Right lobe of liver (tissue), 6 donors: Measurements from ENCODE around the gene OLFML2B. TPM values are rescaled to one million over a fixed set of nuclear protein-coding genes. Genes with fewer than 3 reads are reported as not detected.

Source experiments
- ATAC-seq, 4 donors: fragments of 200-7000 bp; cut with Tn5 transposase; one replicate each; pipeline ENCODE4 v1.9.1; 2020; ENCODE audit warnings: mild to moderate bottlenecking in 4 of 4, moderate library complexity in 4 of 4
- DNase-seq, 3 donors: peaks; one replicate each; pipeline ENCODE4 v3.0.0-alpha.2; 2020
- H3K27ac ChIP-seq, 3 donors: fragments of 200-600 bp; one replicate each; pipeline ENCODE4 v1.8.0; 2022
- H3K27me3 ChIP-seq, 2 donors: fragments of 200-600 bp; one replicate each; pipeline ENCODE4 v1.8.0; 2022
- H3K36me3 ChIP-seq, 4 donors: fragments of 200-600 bp; sonication (generic) in 1 of 4; one replicate each; pipeline versions ENCODE4 v1.5.1 to v1.8.0; 2017 to 2022; ENCODE audit warnings: control low read depth in 1 of 4
- H3K4me1 ChIP-seq, 4 donors: fragments of 200-600 bp; sonication (generic) in 1 of 4; one replicate each; pipeline versions ENCODE4 v1.5.1 to v1.8.0; 2017 to 2022; ENCODE audit warnings: control low read depth in 1 of 4
- H3K4me3 ChIP-seq, 3 donors: fragments of 200-600 bp; one replicate each; pipeline ENCODE4 v1.8.0; 2022
- H3K9me3 ChIP-seq, 4 donors: fragments of 200-600 bp; sonication (generic) in 1 of 4; one replicate each; pipeline versions ENCODE4 v1.5.1 to v1.8.0; 2017 to 2022; ENCODE audit warnings: control low read depth in 1 of 4
- POLR2A ChIP-seq: fragments of 450-650 bp; IDR thresholded peaks from one replicate; pipeline ENCODE4 v1.6.1; 2017; ENCODE audit warnings: antibody characterized with exemption, mild to moderate bottlenecking
- WGBS: methylation state at CpG from one replicate; pipeline ENCODE4 v1.1.6; 2018; ENCODE audit warnings: low coverage, low lambda C conversion rate; ENCODE audit not compliant: insufficient coverage; ENCODE audit errors: missing lambda C conversion rate; 5-methylcytosine and 5-hydroxymethylcytosine counted together
- intact Hi-C, 2 donors: fragments of 100-400 bp; cut with DNase I; formaldehyde crosslinking; loops; one replicate each; pipeline versions ENCODE4 v1.11.2 to v1.14.1; 2022
- total RNA-seq, 6 experiments: library from RNA; depleted of rRNA in 2 of 6; stranded (reverse); fragments of >200 nt in 2 of 6; fragmentation: NEBNext Ultra II Directional in 3 of 6; extraction: Animal tissue kit (Norgen Biotek cat#: 25700) in 3 of 6; gene quantifications; one replicate each; pipeline versions ENCODE4 v1.1.0 to v1.2.4, GENCODE V29; 2016 to 2023
- TF ChIP-seq, protein P1 (sequence below), 4 donors: fragments of 200-600 bp in 3 of 4; fragments of 450-650 bp in 1 of 4; IDR thresholded peaks; one replicate each; pipeline versions ENCODE4 v1.5.1 to v1.8.0; 2016 to 2022; ENCODE audit warnings: antibody characterized with exemption in 4 of 4, mild to moderate bottlenecking in 2 of 4
- donor health status: DM: no; HTN: yes; CAD: no.
- donor health status: DM: no; HTN: no; CAD: no.
- donor health status: DM: no; HTN: no; CAD: no.
- donor health status: DM: no; HTN: yes; CAD: no.
- donor health status: DM: no; HTN: yes; CAD: no.

OLFML2B gene
- total RNA-seq, 6 experiments from 2014 or later, result 0.37 to 2.1 (median 1.3) TPM

DNA sequence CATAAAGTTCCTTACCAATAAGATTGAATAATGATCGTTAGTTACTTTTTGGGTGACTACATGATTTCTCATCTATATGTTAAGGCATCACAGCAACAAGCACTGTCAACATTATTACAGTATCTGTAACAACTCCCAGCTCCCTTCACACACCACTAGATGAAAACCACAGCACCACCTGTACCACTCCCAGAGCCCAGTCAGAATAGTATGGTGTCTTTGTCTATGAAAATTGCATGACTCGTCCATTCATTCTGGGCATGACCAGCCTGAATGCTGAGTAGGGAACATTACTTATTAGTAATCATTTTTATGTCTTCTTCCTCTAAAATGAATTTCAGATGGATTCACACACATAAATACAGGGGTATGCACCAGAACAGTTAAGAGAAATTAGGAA, 7.0 kb downstream of the OLFML2B start:
- TF ChIP-seq, protein P1, sequence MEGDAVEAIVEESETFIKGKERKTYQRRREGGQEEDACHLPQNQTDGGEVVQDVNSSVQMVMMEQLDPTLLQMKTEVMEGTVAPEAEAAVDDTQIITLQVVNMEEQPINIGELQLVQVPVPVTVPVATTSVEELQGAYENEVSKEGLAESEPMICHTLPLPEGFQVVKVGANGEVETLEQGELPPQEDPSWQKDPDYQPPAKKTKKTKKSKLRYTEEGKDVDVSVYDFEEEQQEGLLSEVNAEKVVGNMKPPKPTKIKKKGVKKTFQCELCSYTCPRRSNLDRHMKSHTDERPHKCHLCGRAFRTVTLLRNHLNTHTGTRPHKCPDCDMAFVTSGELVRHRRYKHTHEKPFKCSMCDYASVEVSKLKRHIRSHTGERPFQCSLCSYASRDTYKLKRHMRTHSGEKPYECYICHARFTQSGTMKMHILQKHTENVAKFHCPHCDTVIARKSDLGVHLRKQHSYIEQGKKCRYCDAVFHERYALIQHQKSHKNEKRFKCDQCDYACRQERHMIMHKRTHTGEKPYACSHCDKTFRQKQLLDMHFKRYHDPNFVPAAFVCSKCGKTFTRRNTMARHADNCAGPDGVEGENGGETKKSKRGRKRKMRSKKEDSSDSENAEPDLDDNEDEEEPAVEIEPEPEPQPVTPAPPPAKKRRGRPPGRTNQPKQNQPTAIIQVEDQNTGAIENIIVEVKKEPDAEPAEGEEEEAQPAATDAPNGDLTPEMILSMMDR (IDR thresholded peaks at IDR 0.05), result no peak
- WGBS, result 64% methylated on average over 2 of the region's 2 CpGs

DNA sequence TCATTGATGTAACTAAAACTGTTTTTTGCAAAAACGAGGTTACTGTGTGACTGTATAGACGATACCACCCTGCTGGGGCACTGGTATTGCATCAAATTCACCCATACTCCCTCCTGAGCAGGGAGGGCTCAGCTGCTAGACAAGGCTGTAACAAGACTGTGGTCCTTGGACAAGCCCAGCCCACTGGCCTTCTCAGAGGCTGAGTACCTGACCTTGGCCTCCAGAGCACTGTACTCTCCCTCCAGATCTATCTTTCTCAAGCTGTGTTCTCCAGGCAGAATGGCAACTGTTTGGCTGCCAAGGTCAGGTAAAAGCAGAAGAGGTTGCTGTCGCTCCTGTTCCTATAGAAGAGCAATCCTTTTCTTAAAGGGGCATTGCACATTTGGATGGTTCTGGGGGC, 8.5 kb downstream of the OLFML2B start:
- Histone ChIP-seq H3K9me3 (no peaks in the 10 kb centered on the region), H3K27me3 (no peaks in the 10 kb centered on the region), H3K4me1 (no peaks in the 10 kb centered on the region), H3K36me3 (no peaks in the 10 kb centered on the region), H3K4me3 (no peak overlapping the region), H3K27ac (no peak overlapping the region)
- intact Hi-C loops, result no loop called here
- DNase-seq (no peak), ATAC-seq (no peak)
- 40% methylated on average over 2 of the region's 3 CpGs for WGBS
- no peak for TF ChIP-seq POLR2A
- TF ChIP-seq, protein P1 (IDR thresholded peaks at IDR 0.05), result no peak

More for the DNA sequence above, 7.0 kb downstream of the OLFML2B start:
- H3K27me3 ChIP-seq, result no peaks in the 10 kb centered on the region
- no peaks in the 10 kb centered on the region for H3K36me3 ChIP-seq
- no peak for DNase-seq
- no peak overlapping the region for H3K27ac ChIP-seq
- ATAC-seq, result no peak
- no peaks in the 10 kb centered on the region for H3K4me1 ChIP-seq
- no peak overlapping the region for H3K4me3 ChIP-seq
- H3K9me3 ChIP-seq, result no peaks in the 10 kb centered on the region
- intact Hi-C loops, result no loop called here

DNA sequence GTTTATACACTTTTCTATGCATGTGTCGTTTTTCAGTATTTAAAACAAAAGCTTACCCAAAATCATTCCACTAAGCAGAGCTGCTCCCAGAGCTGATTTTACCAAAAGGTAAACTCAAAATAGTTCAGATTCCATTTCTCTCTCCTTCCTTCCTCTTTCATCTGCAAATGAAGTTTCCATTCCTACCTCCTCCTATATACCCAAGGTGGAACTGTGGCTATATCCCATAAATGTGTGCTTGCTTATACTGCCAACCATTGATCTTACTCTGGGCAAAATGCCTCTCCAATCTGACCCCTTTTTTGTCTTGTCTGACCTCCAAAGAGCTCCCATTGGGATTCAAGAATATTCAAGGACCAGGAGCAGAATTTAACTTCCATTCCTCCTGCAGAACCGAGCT, 9.5 kb downstream of the OLFML2B start:
- WGBS, result 69% methylated on average over 2 of the region's 2 CpGs
- Histone ChIP-seq H3K27me3 (no peaks in the 10 kb centered on the region), H3K4me3 (no peak overlapping the region), H3K27ac (no peak overlapping the region), H3K4me1 (no peaks in the 10 kb centered on the region), H3K36me3 (no peaks in the 10 kb centered on the region), H3K9me3 (no peaks in the 10 kb centered on the region)
- intact Hi-C loops, result no loop called here
- ATAC-seq (no peak), DNase-seq (no peak)
- TF ChIP-seq, protein P1 (IDR thresholded peaks at IDR 0.05), result no peak
- no peak for TF ChIP-seq POLR2A

DNA sequence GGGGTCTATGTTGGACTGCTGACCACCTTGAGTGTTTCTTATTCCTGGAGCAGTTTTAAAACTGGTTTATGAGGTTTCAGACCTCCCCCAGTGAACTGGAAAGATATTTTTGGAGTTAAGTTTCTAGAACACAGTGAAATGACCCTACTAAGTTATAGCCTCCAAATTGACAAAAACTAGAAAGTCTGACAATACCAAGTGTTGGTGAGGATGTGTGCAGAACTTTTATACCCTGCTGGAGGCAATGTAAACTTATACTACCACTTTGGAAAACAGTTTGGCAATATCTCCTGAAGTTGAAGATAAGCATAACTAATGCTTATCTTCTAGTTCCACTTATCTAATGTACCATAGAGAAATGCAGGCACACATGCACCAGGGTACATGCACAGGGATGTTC, 10.4 kb downstream of the OLFML2B start:
- Histone ChIP-seq H3K27ac (no peak overlapping the region), H3K4me3 (no peak overlapping the region), H3K36me3 (no peaks in the 10 kb centered on the region), H3K4me1 (no peaks in the 10 kb centered on the region), H3K27me3 (no peaks in the 10 kb centered on the region), H3K9me3 (no peaks in the 10 kb centered on the region)
- intact Hi-C loops, result no loop called here
- TF ChIP-seq, protein P1 (IDR thresholded peaks at IDR 0.05), result no peak
- TF ChIP-seq POLR2A, result no peak
- DNase-seq (no peak), ATAC-seq (no peak)

DNA sequence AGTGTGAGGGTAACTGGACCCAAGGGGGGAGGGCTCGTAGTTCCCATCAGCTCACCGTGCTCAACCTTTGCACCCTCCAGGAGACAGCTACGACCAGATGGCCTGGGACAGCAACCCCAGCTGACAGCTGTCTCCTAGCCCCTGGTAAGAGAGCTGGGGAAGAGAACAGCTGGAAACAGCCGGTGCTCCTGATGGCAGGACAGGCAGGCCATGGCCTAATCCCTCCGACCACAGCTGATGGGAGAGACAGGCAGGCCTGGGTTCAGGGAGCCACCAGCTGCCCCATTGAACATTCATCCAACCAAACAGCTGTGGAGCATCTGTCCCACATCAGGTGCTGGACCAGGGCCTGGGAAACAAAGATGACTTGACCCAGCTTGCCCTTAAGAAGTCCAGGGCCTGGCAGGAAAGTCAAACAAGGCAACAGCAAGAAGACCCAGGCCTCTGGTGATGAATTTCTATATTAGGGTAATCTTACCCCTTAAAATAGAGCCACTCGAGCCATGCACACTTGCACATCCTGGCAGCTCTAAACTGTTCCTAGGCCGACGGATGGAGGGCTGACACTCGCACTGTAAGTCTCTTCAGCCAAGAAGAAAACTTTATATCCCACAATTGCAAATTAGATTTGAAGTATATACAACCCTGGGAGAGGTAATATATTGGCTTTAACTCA, 12.2 kb downstream of the OLFML2B start:
- Histone ChIP-seq H3K36me3 (no peaks in the 10 kb centered on the region), H3K27me3 (no peaks in the 10 kb centered on the region), H3K4me3 (no peak overlapping the region), H3K4me1 (no peaks in the 10 kb centered on the region), H3K27ac (no peak overlapping the region), H3K9me3 (no peaks in the 10 kb centered on the region)
- no peak for ATAC-seq
- TF ChIP-seq, protein P1 (IDR thresholded peaks at IDR 0.05), result no peak
- TF ChIP-seq POLR2A, result no peak
- intact Hi-C loops, result no loop called here
- WGBS, result 72% methylated on average over 5 of the region's 9 CpGs
- no peak for DNase-seq
